PFSK-1 (cell line): ENCODE data around the gene FBN1.

Source experiments
- FOXP2 ChIP-seq: optimal IDR thresholded peaks from 2 replicates; pipeline ENCODE3; 2011; ENCODE audit warnings: borderline replicate concordance, control low read depth, inconsistent platforms; ENCODE audit not compliant: insufficient read depth; ENCODE audit errors: extremely low read length, extremely low read depth
- POLR2AphosphoS5 ChIP-seq: IDR thresholded peaks from 2 replicates; pipeline ENCODE4 v1.6.1; 2012; ENCODE audit warnings: low read depth, mild to moderate bottlenecking, control low read depth, low read length, moderate library complexity
- SIN3A ChIP-seq: IDR thresholded peaks from 2 replicates; pipeline ENCODE4 v1.6.1; 2012; ENCODE audit warnings: mild to moderate bottlenecking, low read length, moderate library complexity, borderline replicate concordance; ENCODE audit not compliant: insufficient read depth
- TAF1 ChIP-seq: IDR thresholded peaks from 2 replicates; pipeline ENCODE4 v1.6.1; 2012; ENCODE audit warnings: low read length, control low read depth, borderline replicate concordance; ENCODE audit not compliant: insufficient read depth
- TF ChIP-seq, protein P1 (sequence below), 2 experiments: IDR thresholded peaks; 2 replicates each; pipeline versions ENCODE4 v1.6.1 to v1.8.0; 2011 to 2012; ENCODE audit warnings: low read depth in 2 of 2, low read length in 2 of 2, control low read depth in 1 of 2, inconsistent platforms in 1 of 2, mild to moderate bottlenecking in 1 of 2, moderate library complexity in 1 of 2; ENCODE audit not compliant: insufficient read depth in 1 of 2

Gene FBN1

DNA sequence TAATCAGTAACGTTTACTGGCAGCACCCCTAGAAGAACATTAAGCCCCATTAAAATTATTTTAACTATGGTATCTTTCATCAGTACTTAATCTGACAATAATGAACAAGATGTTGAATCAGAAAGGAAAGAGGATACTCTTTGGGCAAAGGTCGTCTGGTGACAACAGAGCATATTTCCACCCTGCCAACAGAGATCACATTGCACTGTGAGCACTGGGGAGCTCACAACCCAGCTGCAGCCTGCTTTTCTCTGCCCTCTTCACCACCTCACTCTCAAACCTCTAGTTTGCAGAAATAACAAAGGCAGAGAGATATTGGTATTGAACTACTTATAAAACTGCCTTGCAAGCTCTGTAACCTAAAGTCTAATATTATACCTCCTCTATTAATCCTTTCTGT is 130.0 kb downstream of the FBN1 start:
- TF ChIP-seq FOXP2: no peak
- TF ChIP-seq SIN3A: no peak
- TF ChIP-seq TAF1: no peak
- TF ChIP-seq, protein P1, sequence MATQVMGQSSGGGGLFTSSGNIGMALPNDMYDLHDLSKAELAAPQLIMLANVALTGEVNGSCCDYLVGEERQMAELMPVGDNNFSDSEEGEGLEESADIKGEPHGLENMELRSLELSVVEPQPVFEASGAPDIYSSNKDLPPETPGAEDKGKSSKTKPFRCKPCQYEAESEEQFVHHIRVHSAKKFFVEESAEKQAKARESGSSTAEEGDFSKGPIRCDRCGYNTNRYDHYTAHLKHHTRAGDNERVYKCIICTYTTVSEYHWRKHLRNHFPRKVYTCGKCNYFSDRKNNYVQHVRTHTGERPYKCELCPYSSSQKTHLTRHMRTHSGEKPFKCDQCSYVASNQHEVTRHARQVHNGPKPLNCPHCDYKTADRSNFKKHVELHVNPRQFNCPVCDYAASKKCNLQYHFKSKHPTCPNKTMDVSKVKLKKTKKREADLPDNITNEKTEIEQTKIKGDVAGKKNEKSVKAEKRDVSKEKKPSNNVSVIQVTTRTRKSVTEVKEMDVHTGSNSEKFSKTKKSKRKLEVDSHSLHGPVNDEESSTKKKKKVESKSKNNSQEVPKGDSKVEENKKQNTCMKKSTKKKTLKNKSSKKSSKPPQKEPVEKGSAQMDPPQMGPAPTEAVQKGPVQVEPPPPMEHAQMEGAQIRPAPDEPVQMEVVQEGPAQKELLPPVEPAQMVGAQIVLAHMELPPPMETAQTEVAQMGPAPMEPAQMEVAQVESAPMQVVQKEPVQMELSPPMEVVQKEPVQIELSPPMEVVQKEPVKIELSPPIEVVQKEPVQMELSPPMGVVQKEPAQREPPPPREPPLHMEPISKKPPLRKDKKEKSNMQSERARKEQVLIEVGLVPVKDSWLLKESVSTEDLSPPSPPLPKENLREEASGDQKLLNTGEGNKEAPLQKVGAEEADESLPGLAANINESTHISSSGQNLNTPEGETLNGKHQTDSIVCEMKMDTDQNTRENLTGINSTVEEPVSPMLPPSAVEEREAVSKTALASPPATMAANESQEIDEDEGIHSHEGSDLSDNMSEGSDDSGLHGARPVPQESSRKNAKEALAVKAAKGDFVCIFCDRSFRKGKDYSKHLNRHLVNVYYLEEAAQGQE (IDR thresholded peaks at IDR 0.05; ENCODE audit: insufficient read depth in 1 of 2, low read depth in 2 of 2, low read length in 2 of 2): no peak
- no peak for TF ChIP-seq POLR2AphosphoS5

GRCh38 chr15:48514103-48514816 is 131.2 kb downstream of the FBN1 start:
- no peak for TF ChIP-seq POLR2AphosphoS5

DNA sequence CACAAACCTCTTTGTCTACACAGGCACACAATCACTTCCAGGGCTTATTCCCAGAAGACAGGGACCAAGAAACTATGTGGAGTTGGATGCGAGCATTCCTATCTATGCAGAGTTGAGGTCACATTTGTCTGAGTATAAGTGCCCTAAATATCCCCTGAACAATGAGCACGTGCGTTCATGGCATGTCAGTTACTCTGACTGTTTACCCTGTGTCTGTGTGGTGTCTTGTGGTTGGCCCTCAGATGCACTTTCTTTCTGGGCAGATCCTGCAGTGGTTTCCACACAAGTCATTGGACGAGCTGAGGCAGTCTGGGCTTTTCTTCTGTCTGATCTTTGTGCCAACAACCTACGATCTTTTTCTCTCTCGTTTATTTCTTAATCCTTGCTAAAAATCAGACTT is 134.5 kb downstream of the FBN1 start:
- no peak for TF ChIP-seq POLR2AphosphoS5
- TF ChIP-seq, protein P1 (IDR thresholded peaks at IDR 0.05; ENCODE audit: insufficient read depth in 1 of 2, low read depth in 2 of 2, low read length in 2 of 2): no peak
- TF ChIP-seq TAF1: no peak
- no peak for TF ChIP-seq FOXP2
- no peak for TF ChIP-seq SIN3A

DNA sequence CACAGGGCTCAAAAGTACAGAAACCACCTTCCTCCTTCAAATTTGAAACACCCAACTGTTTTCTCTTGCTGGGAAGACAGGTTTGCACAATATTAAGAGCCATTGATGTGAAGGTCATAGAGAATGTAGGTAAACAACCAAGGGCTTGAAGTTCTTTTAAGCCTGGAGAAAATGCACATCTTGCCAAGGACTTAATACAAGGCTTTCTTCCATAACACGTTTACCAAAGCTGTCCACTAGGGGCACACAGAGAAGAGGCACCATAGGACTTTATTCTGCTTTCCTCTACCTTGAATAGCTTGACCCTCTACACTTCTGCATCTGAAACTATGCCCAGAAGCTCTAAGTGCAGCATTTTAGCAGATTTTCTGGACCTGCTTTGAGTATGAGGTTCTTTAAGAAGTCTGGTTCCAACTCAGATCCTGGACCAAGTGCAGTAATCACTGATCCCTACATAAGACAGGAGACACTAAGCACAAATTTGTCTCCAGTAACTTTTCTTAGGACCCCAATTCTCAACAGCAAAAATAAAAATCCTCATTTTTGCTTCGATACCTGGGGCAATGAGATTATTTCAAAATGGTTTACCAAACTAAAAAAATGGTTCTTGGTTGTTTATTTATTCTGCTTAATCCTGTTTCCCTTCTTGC is 138.0 kb downstream of the FBN1 start:
- TF ChIP-seq POLR2AphosphoS5: no peak
- TF ChIP-seq FOXP2: no peak
- no peak for TF ChIP-seq SIN3A
- TF ChIP-seq, protein P1 (IDR thresholded peaks at IDR 0.05; ENCODE audit: insufficient read depth in 1 of 2, low read depth in 2 of 2, low read length in 2 of 2): no peak
- no peak for TF ChIP-seq TAF1

DNA sequence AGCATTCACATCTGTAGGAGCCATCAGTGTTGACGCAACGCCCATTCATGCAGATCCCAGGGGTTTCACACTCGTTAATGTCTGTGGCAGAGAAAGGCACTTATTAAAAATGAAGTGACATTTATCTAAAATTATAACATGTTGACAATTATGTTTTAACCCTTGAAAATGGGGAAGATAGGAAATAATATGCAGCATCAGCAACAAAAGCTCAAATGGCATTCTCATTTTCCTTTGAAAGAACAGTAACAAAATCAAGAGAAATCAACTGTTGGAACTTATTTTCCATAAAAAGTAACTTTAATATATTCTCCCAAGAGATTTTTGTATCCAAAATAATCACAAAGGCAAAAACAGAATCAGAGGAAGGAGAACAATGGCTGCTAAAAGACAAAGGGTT is 140.4 kb downstream of the FBN1 start:
- TF ChIP-seq POLR2AphosphoS5 (no peak), SIN3A (no peak), FOXP2 (no peak), TAF1 (no peak)
- TF ChIP-seq, protein P1 (IDR thresholded peaks at IDR 0.05; ENCODE audit: insufficient read depth in 1 of 2, low read depth in 2 of 2, low read length in 2 of 2): no peak
